ENCODE measurements around the gene PTPRF. TPM values are rescaled to one million over a fixed set of nuclear protein-coding genes. Genes with fewer than 3 reads are reported as not detected.

The PTPRF gene
- total RNA-seq, 6 experiments from 2014 or later: 97.1 to 252 (median 160) TPM

DNA sequence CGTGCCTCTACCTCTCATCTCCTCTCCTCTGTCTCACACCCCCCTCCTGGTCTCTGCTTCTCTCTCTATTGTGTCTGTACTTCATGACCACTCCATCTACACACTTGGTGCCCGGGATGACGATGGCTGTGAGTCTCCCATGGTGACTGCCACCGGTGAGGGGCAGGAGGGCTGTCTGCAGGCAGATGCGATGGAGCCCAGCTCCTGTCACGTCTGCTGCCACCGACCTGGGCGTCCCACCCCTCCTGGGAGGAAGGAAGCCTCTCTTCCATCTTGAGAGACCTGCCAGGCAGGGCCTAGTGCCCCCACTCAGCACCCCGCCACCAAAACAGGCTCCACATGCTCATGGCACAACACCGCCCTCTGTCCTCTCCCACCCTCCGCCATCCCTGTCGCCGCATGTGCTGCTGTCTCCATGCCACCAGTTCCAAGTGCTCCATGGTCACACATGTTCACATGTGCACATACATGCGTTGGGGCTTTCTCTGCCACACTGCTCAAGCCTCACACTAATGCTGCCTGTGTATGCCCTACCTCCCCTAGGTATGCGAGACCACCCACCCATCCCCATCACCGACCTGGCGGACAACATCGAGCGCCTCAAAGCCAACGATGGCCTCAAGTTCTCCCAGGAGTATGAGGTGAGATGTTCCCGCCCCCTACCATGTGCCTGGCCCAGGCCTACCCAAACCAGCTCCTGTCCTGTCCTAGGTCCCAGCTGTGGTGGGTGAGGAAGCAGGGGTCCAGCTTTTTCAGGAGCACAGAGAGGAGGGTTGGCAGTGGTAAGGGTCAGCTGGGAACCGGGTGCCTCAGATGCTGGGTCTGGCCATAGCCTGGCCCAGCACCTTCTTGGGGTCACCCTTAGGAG, 82.6 kb downstream of the PTPRF start:
- intact Hi-C loops (cut with DNase I): no loop called here
- H3K27ac ChIP-seq: no peak overlapping the region
- 89% methylated on average over 8 of the region's 22 CpGs for WGBS (ENCODE audit: insufficient coverage, low coverage, low lambda C conversion rate, missing lambda C conversion rate)
- no peaks in the 10 kb centered on the region for H3K9me3 ChIP-seq
- no peaks in the 10 kb centered on the region for H3K27me3 ChIP-seq
- no peaks in the 10 kb centered on the region for H3K4me1 ChIP-seq
- no peak overlapping the region for H3K4me3 ChIP-seq
- TF ChIP-seq CTCF (IDR thresholded peaks at IDR 0.05) (no peak), POLR2A (IDR thresholded peaks at IDR 0.05) (no peak)
- ATAC-seq (no peak), DNase-seq (no peak)
- peaks cover 0 to 56% (median 31%) of the 10 kb centered on the region in 4 donors for H3K36me3 ChIP-seq

DNA sequence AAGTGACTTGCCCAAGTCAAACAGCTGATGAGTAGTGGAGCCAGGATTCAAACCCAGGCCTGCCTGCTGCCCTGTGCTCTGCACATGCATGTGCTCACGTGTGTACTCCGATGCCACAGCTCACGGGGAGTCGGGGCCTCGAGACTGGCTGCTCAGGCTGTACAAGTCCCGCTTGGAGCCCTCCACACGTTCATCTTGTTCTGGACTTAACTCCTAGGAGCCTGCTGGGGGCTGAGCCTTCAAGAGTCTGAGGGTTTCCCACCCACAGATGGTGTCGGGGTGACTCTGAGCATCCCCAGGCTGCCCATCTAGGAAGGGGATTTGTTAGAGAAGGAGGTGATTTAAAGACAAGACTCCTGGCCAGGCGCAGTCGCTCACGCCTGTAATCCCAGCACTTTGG, 83.5 kb downstream of the PTPRF start:
- no peak overlapping the region for H3K27ac ChIP-seq
- H3K4me3 ChIP-seq: no peak overlapping the region
- DNase-seq (no peak), ATAC-seq (no peak)
- H3K9me3 ChIP-seq: no peaks in the 10 kb centered on the region
- H3K36me3 ChIP-seq: peaks cover 0 to 57% (median 32%) of the 10 kb centered on the region in 4 donors
- TF ChIP-seq CTCF (IDR thresholded peaks at IDR 0.05): no peak
- no peak for TF ChIP-seq POLR2A (IDR thresholded peaks at IDR 0.05)
- H3K4me1 ChIP-seq: no peaks in the 10 kb centered on the region
- no peaks in the 10 kb centered on the region for H3K27me3 ChIP-seq
- 100% methylated on average over 4 of the region's 11 CpGs for WGBS (ENCODE audit: insufficient coverage, low coverage, low lambda C conversion rate, missing lambda C conversion rate)
- intact Hi-C loops (cut with DNase I): no loop called here

- H3K9me3 ChIP-seq: no peaks in the 10 kb centered on the region
- no peak overlapping the region for H3K4me3 ChIP-seq
- no peak for TF ChIP-seq POLR2A (IDR thresholded peaks at IDR 0.05)
- TF ChIP-seq CTCF (IDR thresholded peaks at IDR 0.05): no peak
- peaks cover 0 to 57% (median 31%) of the 10 kb centered on the region in 4 donors for H3K36me3 ChIP-seq
- intact Hi-C loops (cut with DNase I): no loop called here
- H3K27ac ChIP-seq: no peak overlapping the region
- ATAC-seq (no peak), DNase-seq (no peak)
- no peaks in the 10 kb centered on the region for H3K4me1 ChIP-seq
- no peaks in the 10 kb centered on the region for H3K27me3 ChIP-seq
- WGBS (ENCODE audit: insufficient coverage, low coverage, low lambda C conversion rate, missing lambda C conversion rate): 83% methylated on average over 1 of the region's 6 CpGs
Observed at GRCh38 chr1:43614891-43615290, 84.2 kb downstream of the PTPRF start.

GRCh38 chr1:43616383-43616782, 85.7 kb downstream of the PTPRF start:
- Histone ChIP-seq H3K9me3 (no peaks in the 10 kb centered on the region), H3K36me3 (peaks cover 0 to 63% (median 36%) of the 10 kb centered on the region in 4 donors), H3K27me3 (no peaks in the 10 kb centered on the region), H3K4me1 (no peaks in the 10 kb centered on the region), H3K4me3 (no peak overlapping the region), H3K27ac (no peak overlapping the region)
- intact Hi-C loops (cut with DNase I): no loop called here
- WGBS (ENCODE audit: insufficient coverage, low coverage, low lambda C conversion rate, missing lambda C conversion rate): 84% methylated on average over 4 of the region's 7 CpGs
- ATAC-seq (no peak), DNase-seq (no peak)
- TF ChIP-seq POLR2A (IDR thresholded peaks at IDR 0.05) (no peak), CTCF (IDR thresholded peaks at IDR 0.05) (no peak)
